Measurements from ENCODE around the gene ADD2. TPM values are rescaled to one million over a fixed set of nuclear protein-coding genes. Genes with fewer than 3 reads are reported as not detected.

ADD2 gene
- polyA plus RNA-seq, 3 donors, result 5.5 to 5.7 (median 5.6) TPM

GRCh38 chr2:70707706-70708105 is 60.3 kb downstream of the ADD2 start:
- no peak for DNase-seq (ENCODE audit: low read depth in 3 of 3, low spot score in 2 of 3)

DNA sequence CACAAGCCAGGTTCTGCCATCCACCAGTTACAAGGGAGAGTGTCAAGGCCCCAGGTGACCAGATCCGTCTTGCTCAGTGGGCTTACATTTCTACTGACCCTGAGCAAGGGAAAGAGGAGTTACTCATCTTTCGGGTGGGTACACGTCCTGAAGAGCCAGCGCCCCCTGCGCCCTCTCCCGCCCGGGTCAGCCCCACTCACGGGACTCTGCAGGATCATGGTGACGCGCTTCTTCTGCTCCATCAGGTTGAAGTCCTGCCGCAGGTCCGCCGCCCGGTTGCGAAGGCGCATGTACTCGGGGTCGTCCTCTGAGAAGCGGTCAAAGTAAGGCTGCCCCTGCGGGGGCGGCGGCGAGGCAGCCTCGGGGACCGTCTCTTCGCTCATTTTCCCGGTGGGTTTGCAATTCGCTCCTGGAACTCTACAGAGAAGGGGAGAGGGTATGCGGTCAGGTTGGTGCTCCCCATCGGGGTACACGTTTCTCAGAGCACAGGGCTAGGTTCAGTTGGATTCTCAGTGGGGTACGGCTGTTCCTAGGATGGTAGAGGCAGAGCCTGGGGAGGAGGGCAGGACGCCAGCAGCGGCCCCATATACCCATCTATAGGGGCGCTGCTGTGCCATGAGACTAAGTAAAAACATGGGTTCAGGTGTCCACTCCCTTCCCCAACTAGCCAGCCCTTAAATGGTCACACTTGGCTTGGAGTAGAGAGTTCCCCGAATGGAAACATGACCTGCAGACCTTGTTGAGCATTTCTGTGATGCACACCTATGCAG is 61.8 kb downstream of the ADD2 start:
- no peak for DNase-seq (ENCODE audit: low read depth in 3 of 3, low spot score in 2 of 3)

GRCh38 chr2:70705160-70705850 is 62.7 kb downstream of the ADD2 start:
- no peak for DNase-seq (ENCODE audit: low read depth in 3 of 3, low spot score in 2 of 3)

GRCh38 chr2:70703900-70704549 is 64.0 kb downstream of the ADD2 start:
- no peak for DNase-seq (ENCODE audit: low read depth in 3 of 3, low spot score in 2 of 3)

GRCh38 chr2:70702711-70703395 is 65.1 kb downstream of the ADD2 start:
- DNase-seq (ENCODE audit: low read depth in 3 of 3, low spot score in 2 of 3), result no peak

DNA sequence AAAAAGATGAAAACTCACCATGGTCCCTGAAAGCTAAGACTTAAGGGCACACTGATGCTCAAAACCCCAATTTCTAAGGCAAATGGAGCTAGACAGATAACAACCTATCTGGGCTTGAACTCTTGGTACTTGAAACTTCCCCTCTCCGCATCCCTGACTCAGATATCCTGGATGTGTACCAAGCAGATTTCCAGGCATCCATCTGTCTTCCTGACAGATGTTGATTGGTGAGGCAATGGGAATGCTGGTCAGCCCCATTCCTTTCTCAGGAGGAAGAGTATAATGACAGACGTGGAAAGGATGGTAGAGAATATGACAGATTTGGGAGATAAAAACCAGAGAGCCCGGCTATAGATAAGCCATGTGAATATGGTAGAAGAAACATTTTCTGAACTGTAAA is 69.2 kb downstream of the ADD2 start:
- no peak for DNase-seq (ENCODE audit: low read depth in 3 of 3, low spot score in 2 of 3)

DNA sequence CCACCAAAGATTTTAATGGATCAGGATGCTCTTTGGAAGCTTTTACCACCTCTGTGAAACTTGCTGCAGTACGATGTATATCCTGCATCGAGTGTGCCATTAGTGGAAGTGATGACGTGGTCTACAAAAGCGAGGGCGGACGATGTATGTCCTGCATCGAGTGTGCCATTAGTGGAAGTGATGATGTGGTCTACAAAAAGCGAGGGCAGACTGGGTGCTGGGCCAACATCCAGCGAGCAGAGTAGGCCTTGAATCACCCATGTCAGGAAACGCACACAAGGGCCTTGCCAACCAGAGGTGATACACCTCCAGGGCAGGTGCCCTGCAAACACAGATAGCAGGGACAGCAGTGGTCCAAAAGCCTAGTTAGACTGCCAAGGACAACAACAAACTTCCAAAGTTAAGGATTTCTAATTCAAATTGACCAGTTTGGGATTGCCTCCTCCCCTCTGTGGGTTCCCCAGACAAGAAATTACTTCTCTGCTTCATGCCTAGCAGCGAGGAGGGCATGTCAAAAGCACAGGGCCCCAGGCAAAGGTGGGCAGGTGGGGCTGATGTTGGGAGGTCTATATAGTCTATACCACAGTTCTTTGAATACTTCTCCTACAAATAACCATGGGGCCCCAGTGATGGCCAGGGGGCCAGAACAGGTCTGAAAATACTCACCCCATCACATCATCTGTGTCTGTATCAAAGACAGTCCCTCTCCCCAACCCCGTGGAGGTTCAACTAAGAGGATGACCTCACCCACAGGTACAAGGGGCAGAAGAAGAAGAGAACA is 70.2 kb downstream of the ADD2 start:
- no peak for DNase-seq (ENCODE audit: low read depth in 3 of 3, low spot score in 2 of 3)

DNA sequence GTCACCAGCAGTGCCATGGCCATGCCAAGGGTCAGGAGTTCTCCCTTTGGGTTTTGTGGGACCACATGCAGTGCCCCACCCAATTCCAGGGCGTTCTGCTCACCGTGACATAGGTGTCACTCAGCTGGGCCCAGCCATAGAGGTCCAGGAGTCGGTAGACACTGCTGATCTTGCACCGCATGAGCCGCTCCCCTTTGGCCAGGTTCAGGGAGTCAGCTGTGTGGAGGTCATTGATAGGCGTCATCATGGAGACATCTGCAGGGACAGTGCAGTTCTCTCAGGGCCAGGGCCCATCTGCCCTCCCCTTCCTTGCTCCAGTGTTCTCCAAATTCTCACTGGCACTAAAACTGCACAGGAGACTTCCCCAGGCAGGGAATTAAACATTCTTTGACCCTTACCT is 71.9 kb downstream of the ADD2 start:
- no peak for DNase-seq (ENCODE audit: low read depth in 3 of 3, low spot score in 2 of 3)

DNA sequence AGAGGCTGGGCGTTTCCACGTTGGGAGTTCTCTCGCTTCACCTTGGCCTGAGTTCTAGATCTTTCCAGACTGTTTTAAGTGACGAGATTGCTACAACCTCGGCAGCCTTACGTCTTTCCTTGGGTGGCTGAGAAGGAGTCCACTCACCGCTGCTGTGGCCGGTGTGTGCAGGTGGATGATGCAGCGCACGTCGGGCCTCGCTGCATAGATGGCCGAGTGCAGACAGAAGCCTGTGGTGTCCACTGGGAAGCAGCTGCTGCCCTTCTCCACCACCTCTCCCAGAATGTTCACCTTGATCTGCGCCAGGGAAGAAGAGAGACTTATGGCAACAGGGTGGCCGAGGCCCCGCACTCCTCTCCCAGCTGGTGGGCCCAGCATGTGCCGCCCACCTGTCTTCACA is 75.7 kb downstream of the ADD2 start:
- no peak for DNase-seq (ENCODE audit: low read depth in 3 of 3, low spot score in 2 of 3)

GRCh38 chr2:70691497-70692140 is 76.4 kb downstream of the ADD2 start:
- no peak for DNase-seq (ENCODE audit: low read depth in 3 of 3, low spot score in 2 of 3)

GRCh38 chr2:70690846-70691245 is 77.2 kb downstream of the ADD2 start:
- no peak for DNase-seq (ENCODE audit: low read depth in 3 of 3, low spot score in 2 of 3)

GRCh38 chr2:70688427-70688826 is 79.6 kb downstream of the ADD2 start:
- no peak for DNase-seq (ENCODE audit: low read depth in 3 of 3, low spot score in 2 of 3)

DNA sequence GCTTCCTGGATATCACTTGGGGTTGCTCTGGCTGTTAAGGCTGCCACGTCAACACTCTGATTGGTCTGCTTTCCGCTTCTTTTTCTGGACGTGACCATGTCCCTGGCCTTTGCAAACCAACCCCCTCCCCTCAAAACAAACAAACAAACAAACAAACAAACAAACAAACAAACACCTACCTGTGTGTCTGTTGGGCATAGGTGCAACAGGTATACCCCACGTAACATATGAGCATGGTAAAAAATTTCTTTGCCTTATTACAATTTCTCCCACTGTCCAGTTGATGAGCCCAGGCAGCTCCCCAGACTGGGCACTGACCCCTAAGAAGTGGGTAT is 80.6 kb downstream of the ADD2 start:
- no peak for DNase-seq (ENCODE audit: low read depth in 3 of 3, low spot score in 2 of 3)

DNA sequence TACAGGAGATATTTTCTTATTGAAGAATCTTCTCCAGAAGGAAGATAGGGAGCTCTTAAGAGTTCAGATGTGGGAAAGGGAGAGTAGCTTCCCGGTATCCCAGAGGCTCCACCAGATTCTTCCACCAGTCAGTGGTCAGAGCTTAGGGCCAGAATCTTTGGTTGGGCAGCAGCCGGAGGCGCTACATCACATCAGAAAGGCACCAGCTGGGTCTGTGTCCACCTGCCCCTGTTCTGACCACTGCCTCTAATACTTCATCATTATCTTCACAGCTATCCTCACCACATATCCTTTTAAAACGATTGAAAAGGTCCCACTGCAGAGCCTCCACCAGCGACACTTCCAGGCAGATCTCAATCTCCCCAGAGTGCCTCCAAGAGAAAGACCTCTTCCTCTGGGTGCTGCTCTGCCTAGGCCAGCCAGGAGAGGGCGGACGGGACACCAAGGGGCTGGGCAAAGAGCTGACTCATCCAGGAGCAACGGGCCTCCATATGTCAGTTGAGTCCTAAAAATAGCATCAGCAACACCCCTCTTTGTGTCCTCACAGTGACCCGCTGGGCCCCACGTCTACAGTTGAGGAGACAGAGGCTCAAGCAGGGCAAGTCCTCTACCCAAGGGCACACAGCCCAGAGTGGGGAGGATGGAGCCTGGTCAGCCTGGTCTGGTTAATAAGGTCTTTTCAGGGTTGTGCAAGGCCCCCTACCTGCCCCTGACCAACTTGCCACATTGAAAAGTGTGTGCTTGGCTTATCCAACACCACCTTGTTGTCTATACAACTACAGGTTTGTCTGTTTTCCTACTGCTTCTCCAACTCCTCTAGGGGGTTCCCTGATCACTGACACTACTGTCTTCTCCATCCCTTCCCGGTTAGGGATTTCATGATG is 81.2 kb downstream of the ADD2 start:
- no peak for DNase-seq (ENCODE audit: low read depth in 3 of 3, low spot score in 2 of 3)

DNA sequence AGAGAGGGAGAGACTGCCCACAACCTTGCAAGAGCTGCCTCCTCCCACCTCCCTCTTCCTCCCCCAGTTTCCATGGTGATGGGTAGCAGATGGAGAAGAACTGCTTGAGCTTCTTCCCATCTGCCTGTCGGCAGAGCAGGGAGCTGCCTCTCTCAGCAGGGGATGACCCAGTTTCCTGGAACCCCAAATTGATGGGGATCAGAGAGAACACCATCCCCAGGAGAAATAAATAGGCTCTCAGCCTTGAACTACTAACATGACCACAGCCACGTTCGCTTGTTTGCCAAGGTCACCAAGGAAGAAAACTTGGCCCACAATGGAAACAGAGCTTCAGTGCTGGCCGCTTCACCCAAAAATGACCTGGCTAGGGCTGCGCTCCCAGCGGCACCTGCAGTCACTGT is 82.2 kb downstream of the ADD2 start:
- DNase-seq (ENCODE audit: low read depth in 3 of 3, low spot score in 2 of 3), result no peak

GRCh38 chr2:70684846-70685622 is 83.0 kb downstream of the ADD2 start:
- DNase-seq (ENCODE audit: low read depth in 3 of 3, low spot score in 2 of 3), result no peak

DNA sequence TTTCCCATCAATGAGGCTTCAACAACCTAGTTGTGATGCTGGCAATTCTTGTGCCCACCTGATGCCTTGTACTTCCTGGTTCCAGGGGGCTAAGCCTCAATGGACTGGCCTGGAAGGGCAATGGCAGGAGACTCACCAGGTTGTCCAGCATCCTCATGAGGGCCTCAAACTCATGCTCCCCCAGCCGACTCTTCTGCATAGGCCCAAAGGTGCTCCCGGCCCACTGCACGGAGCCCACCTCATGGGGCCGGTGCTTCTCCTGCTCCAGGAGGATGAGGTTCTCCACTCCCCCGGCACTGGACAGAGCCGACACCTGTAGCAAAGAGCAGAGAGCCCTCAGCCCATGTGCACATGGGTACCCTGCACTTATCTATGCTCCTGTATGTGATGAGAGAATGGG is 84.5 kb downstream of the ADD2 start:
- no peak for DNase-seq (ENCODE audit: low read depth in 3 of 3, low spot score in 2 of 3)

GRCh38 chr2:70680735-70681134 is 87.3 kb downstream of the ADD2 start:
- no peak for DNase-seq (ENCODE audit: low read depth in 3 of 3, low spot score in 2 of 3)

Data from right renal cortex interstitium (tissue), 3 donors.